GM18526 (cell line): ENCODE results near the gene ATP4A.

Source experiments
- POLR2A ChIP-seq: IDR thresholded peaks from 3 replicates; pipeline ENCODE4 v1.6.1; 2011; ENCODE audit not compliant: insufficient read length; ENCODE audit errors: extremely low read depth

ATP4A gene

GRCh38 chr19:35555301-35556005, 8.0 kb downstream of the ATP4A start:
- no peak for TF ChIP-seq POLR2A

GRCh38 chr19:35554076-35554475, 9.4 kb downstream of the ATP4A start:
- TF ChIP-seq POLR2A = no peak

DNA sequence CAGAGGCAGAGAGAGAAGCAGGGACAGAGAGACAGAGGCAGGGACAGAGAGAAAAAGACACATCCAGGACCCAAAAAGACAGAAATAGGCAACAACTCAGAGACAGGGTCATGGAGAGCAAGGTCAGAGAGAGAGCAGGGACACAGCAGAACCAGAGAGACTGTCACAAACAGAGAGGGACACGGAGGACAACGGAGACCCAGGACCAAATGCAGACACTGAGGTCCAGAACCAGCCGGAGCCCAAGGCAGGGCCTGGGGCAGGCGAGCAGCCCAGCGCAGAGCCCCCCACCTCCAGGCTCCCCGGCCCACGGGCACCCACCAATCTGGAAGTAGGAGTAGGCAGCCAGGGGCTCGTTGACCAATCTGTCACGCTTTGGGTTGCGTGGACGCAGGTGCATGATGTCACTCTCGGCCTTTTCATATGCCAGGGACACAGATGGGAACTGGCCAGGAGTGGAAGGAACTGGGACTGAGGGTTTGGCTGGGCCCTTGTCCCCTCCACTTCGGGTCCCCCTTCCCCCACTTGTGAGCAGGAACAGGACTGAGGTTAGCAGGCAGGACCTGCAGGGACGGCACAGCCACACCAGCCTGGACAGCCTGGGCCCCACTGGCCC, 10.0 kb downstream of the ATP4A start:
- no peak for TF ChIP-seq POLR2A

DNA sequence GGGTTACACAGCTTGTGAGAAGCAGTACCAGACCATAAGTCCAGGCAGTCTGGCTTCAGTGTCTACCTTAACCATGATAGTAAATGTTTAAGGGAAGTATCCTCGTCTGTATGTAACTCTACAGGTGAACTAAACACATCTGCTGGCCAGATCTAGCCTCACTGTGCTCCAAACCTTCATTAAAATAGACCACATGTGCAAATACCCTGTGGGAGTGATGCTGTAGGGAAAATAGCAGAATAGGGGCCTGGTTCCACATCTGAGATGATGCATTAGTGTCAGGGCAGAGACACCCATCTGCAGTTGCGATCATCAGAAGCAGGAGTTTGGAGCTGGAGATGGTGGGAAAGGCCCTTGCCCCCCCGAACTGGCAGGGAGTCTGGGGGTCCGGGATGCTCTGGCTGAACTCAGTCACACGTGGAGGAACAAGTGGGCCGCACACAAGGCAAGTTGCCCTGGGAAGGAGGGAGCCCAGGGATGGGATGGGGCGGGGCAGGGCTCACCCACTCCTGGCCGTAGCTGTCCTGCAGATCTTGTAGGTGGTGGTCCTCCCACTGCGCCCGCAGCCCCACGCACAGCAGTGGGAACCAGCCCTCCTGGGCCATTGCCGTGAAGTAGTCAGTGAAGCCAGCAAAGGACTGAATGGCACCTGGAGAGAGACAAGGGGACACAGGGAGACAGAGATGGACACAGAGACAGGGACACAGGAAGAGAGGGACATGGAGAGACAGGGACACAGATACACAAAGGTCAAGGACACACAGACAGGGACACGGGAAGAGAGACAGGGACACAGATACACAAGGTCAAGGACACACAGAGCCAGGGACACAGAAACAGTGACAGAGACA, 10.7 kb downstream of the ATP4A start:
- no peak for TF ChIP-seq POLR2A

- TF ChIP-seq POLR2A = no peak
Observed at GRCh38 chr19:35551091-35551810, 12.2 kb downstream of the ATP4A start.

DNA sequence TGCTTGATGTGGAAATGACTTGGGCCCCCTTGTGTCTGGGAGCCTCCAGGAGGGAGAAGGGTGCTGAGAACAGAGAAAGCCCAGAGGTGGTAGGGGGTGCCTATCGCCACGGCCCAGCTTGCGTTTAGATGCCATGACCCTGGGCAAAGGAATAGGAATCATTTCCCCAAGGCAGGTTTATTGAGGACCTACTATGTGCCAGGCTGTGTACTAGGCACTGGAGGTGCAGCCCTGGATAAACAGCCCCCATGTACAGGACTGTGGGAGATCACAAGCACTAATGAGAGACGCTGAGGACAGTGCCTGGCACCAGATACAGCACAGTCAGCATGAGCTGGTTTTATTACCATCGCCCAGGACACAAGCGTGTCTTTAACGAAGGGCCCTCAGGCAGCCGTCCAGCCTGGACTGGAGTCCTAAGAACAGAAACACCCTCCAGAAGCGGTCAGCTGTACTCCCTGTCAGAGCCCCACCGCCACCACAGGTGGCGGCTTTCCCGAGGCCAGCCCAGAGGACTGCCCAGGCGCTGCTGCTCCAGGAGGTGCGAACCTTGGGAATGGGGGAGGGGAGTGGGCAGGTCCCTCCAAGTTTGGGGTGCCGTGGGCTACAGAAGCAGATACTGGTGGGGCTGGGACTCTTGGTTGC, 13.5 kb downstream of the ATP4A start:
- no peak for TF ChIP-seq POLR2A

DNA sequence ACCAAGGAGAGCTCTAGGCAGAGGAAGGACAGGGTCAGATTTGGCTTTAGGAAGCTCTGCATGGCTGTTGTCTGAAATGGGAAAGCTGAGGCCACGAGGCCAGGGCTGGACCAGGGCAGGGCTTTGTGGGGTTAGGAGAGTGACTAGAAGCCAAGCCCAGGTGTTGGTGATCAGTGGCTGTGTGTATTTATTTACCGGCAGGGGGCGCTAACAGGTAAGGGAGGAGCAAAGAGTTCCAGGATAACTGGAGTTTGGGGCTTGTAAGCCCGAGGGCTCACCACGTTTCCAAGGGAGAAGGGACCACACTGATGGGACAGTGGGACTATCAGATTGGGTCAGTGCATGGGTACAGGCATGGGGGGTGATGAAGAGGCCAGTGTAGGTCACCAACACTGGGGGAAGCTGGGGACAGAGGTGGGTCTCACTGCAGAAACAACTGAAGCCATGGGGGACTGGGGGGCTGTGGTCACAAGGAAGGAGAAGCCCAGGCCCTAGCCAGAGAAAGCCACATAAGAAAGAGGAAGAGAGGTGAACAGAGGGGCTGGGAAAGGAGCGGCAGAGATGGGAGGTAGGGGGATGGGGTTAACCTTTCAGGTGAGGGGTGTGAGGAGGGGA, 14.2 kb downstream of the ATP4A start:
- no peak for TF ChIP-seq POLR2A

GRCh38 chr19:35546532-35546931, 16.9 kb downstream of the ATP4A start:
- TF ChIP-seq POLR2A = no peak

GRCh38 chr19:35545855-35546381, 17.5 kb downstream of the ATP4A start:
- TF ChIP-seq POLR2A = no peak

- peak; percentile 81 for TF ChIP-seq POLR2A
Observed at GRCh38 chr19:35545001-35545854, 18.2 kb downstream of the ATP4A start, which contains the start of gene TMEM147. Gene TMEM147, plus strand, starts transcription at chr19:35545626. Its CDS starts 114 bp downstream, at chr19:35545740.

DNA sequence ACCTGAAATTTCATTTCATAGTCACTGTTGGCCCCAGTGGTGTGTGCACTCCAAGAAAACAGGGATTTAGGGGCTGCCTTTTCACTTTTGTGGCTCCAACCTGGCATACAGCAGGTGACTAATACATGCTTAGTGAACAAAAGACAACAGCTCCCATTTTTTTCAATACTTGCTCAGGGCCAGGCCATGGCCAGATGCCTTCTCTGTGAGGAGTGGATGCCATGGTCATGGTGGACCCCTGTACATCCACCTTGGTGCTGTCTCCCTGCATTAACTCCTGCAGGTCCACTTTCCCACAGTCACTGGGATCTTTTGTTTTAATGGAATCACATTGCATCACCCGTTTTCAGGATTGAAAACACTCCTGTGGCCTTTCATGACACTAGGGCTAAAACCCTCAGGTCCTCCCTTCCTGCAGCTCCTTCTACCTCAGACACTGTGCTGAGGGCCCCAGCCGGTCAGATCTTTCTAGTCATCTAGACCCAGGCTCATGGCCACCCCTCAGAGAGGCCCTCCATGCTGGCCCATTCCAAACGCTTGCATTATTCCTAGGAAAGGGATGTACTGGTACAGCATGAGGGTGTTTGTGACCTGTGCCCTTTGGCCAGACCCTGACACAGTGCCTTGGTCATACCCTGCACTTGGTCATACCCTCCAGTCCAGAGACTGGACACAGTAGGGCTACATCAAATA, 19.2 kb downstream of the ATP4A start:
- no peak for TF ChIP-seq POLR2A

DNA sequence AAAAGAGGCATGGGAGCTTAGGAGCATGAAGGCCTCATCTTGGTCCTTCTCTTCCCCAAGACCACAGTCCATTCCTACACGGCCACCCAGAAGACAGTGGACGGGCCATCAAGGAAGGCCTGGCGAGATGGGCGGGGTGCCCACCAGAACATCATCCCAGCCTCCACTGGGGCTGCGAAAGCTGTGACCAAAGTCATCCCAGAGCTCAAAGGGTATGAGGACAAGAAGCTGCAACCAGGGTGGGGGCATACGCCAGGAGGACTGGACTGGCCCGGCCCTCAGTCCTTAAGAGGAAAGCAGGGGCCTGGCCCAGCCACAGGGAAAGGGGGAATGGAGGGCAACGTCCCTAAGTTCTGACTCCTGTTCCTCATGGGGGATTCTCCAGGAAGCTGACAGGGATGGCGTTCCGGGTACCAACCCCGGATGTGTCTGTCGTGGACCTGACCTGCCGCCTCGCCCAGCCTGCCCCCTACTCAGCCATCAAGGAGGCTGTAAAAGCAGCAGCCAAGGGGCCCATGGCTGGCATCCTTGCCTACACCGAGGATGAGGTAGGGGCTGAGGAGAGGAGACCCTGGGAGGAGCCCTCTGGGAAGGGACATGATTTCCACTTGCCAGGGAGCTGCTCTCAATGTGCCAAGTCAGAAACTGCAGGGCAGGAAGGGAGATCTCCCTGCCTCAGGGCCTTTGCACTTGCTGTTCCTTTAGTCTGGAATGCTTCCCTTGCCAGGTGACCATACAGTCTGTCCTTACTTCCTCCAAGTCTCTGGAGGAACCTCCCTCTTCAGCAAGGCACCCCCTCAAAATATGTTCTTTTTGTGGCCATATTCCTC, 20.0 kb downstream of the ATP4A start:
- no peak for TF ChIP-seq POLR2A

DNA sequence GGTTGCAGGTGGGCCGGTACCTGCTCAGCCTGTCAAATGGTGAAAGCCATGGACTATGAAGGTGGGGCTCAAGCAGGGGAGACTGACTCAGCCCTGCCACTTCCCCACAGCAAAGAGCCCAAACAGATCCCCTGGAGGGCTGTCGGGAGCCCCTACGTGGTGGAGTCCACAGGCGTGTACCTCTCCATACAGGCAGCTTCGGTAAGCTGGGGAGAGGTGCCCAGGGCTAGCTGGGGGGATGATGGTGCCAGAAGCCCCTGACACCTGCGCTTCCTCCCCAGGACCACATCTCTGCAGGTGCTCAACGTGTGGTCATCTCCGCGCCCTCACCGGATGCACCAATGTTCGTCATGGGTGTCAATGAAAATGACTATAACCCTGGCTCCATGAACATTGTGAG, 21.2 kb downstream of the ATP4A start:
- TF ChIP-seq POLR2A = no peak
